Thymus (tissue), 11 donors: ENCODE results near the gene KLF15. TPM values are rescaled to one million over a fixed set of nuclear protein-coding genes. Genes with fewer than 3 reads are reported as not detected.

Source experiments
- DNase-seq, 9 donors: peaks; one replicate each; pipeline ENCODE4 v3.0.0-alpha.2; 2013; ENCODE audit warnings: low spot score in 9 of 9, low read depth in 6 of 9, missing footprints in 1 of 9
- H3K27ac ChIP-seq, 2 donors: one replicate each; pipeline ENCODE4 v1.5.1; 2013; ENCODE audit warnings: control low read depth in 1 of 2, low read depth in 1 of 2, low read length in 1 of 2, mild to moderate bottlenecking in 1 of 2, moderate library complexity in 1 of 2
- H3K27me3 ChIP-seq, 2 donors: one replicate each; pipeline ENCODE4 v1.5.1; 2013; ENCODE audit warnings: low read length in 1 of 2; ENCODE audit not compliant: control insufficient read depth in 2 of 2, insufficient read depth in 1 of 2
- H3K36me3 ChIP-seq, 2 donors: one replicate each; pipeline ENCODE4 v1.5.1; 2013; ENCODE audit warnings: low read length in 1 of 2, mild to moderate bottlenecking in 1 of 2, moderate library complexity in 1 of 2; ENCODE audit not compliant: control insufficient read depth in 2 of 2, insufficient read depth in 2 of 2
- H3K4me1 ChIP-seq, 2 donors: one replicate each; pipeline ENCODE4 v1.5.1; 2013; ENCODE audit warnings: low read length in 2 of 2; ENCODE audit not compliant: control insufficient read depth in 2 of 2, insufficient read depth in 2 of 2
- H3K4me3 ChIP-seq, 2 donors: one replicate each; pipeline ENCODE4 v1.5.1; 2013; ENCODE audit warnings: low read length in 2 of 2, control low read depth in 1 of 2, mild to moderate bottlenecking in 1 of 2
- H3K9me3 ChIP-seq, 2 donors: one replicate each; pipeline ENCODE4 v1.5.1; 2013; ENCODE audit warnings: low read length in 1 of 2, mild to moderate bottlenecking in 1 of 2; ENCODE audit not compliant: control insufficient read depth in 2 of 2, insufficient read depth in 1 of 2
- WGBS: extraction: QIAGEN DNeasy Blood & Tissue Kit; methylation state at CpG from one replicate; pipeline ENCODE4 v1.1.7; 2013; 5-methylcytosine and 5-hydroxymethylcytosine counted together
- polyA plus RNA-seq: library from polyadenylated mRNA; stranded (reverse); fragments of 200-250 nt; gene quantifications from one replicate; pipeline ENCODE4 v1.2.3, GENCODE V29; 2013
- total RNA-seq: library from RNA; stranded (reverse); fragments of 120-200 nt; gene quantifications from one replicate; pipeline ENCODE4 v1.2.4, GENCODE V29; 2013
- donor health status: healthy.

The KLF15 gene
- total and polyA plus RNA-seq, 2 donors = 0.28 to 7.6 TPM

GRCh38 chr3:126373682-126374601 lies 16.7 kb upstream of the KLF15 start:
- no peaks in the 10 kb centered on the region for H3K9me3 ChIP-seq
- no peak overlapping the region for H3K4me3 ChIP-seq
- no peak for DNase-seq
- H3K27me3 ChIP-seq = peaks cover 0 to 2% of the 10 kb centered on the region in 2 donors
- 94% methylated on average over 21 of the region's 21 CpGs for WGBS
- H3K4me1 ChIP-seq = no peaks in the 10 kb centered on the region
- H3K27ac ChIP-seq = no peak overlapping the region
- no peaks in the 10 kb centered on the region for H3K36me3 ChIP-seq

- H3K27me3 ChIP-seq = no peaks in the 10 kb centered on the region
- no peak overlapping the region for H3K27ac ChIP-seq
- H3K4me3 ChIP-seq = no peak overlapping the region
- no peak for DNase-seq
- no peaks in the 10 kb centered on the region for H3K9me3 ChIP-seq
- no peaks in the 10 kb centered on the region for H3K36me3 ChIP-seq
- WGBS = 95% methylated on average over 4 of the region's 4 CpGs
- H3K4me1 ChIP-seq = no peaks in the 10 kb centered on the region
Observed at GRCh38 chr3:126373146-126373613, 16.0 kb upstream of the KLF15 start.

- 91% methylated on average over 12 of the region's 12 CpGs for WGBS
- DNase-seq = no peak
- no peaks in the 10 kb centered on the region for H3K36me3 ChIP-seq
Observed at GRCh38 chr3:126372413-126373145, 15.4 kb upstream of the KLF15 start.

GRCh38 chr3:126371096-126371705 lies 14.0 kb upstream of the KLF15 start:
- no peak for DNase-seq
- H3K27me3 ChIP-seq = no peaks in the 10 kb centered on the region
- H3K4me1 ChIP-seq = no peaks in the 10 kb centered on the region
- H3K9me3 ChIP-seq = no peaks in the 10 kb centered on the region
- H3K36me3 ChIP-seq = no peaks in the 10 kb centered on the region
- 95% methylated on average over 22 of the region's 22 CpGs for WGBS
- H3K27ac ChIP-seq = no peak overlapping the region
- no peak overlapping the region for H3K4me3 ChIP-seq

More at GRCh38 chr3:126372413-126373145, 15.4 kb upstream of the KLF15 start:
- no peak overlapping the region for H3K4me3 ChIP-seq
- no peaks in the 10 kb centered on the region for H3K27me3 ChIP-seq
- no peaks in the 10 kb centered on the region for H3K4me1 ChIP-seq
- H3K9me3 ChIP-seq = no peaks in the 10 kb centered on the region
- no peak overlapping the region for H3K27ac ChIP-seq

- 90% methylated on average over 7 of the region's 7 CpGs for WGBS
- no peak for DNase-seq
- H3K9me3 ChIP-seq = no peaks in the 10 kb centered on the region
- H3K4me3 ChIP-seq = no peak overlapping the region
- H3K27me3 ChIP-seq = no peaks in the 10 kb centered on the region
- H3K36me3 ChIP-seq = no peaks in the 10 kb centered on the region
- H3K4me1 ChIP-seq = no peaks in the 10 kb centered on the region
- H3K27ac ChIP-seq = no peak overlapping the region
Observed at GRCh38 chr3:126370606-126371005, 13.4 kb upstream of the KLF15 start.

GRCh38 chr3:126370055-126370454 lies 12.8 kb upstream of the KLF15 start:
- H3K4me1 ChIP-seq = no peaks in the 10 kb centered on the region
- no peaks in the 10 kb centered on the region for H3K27me3 ChIP-seq
- no peak for DNase-seq
- WGBS = 65% methylated on average over 4 of the region's 4 CpGs
- H3K36me3 ChIP-seq = no peaks in the 10 kb centered on the region
- H3K9me3 ChIP-seq = no peaks in the 10 kb centered on the region
- no peak overlapping the region for H3K27ac ChIP-seq
- no peak overlapping the region for H3K4me3 ChIP-seq

GRCh38 chr3:126369490-126369889 lies 12.3 kb upstream of the KLF15 start:
- Histone ChIP-seq H3K4me3 (no peak overlapping the region), H3K36me3 (no peaks in the 10 kb centered on the region), H3K27ac (no peak overlapping the region), H3K27me3 (no peaks in the 10 kb centered on the region), H3K4me1 (no peaks in the 10 kb centered on the region), H3K9me3 (no peaks in the 10 kb centered on the region)
- 94% methylated on average over 2 of the region's 2 CpGs for WGBS
- DNase-seq = no peak

- no peak for DNase-seq
- WGBS = 97% methylated on average over 6 of the region's 6 CpGs
Observed at GRCh38 chr3:126367316-126367805, 10.2 kb upstream of the KLF15 start.

More at GRCh38 chr3:126367316-126367805, 10.2 kb upstream of the KLF15 start:
- no peak overlapping the region for H3K27ac ChIP-seq
- no peaks in the 10 kb centered on the region for H3K4me1 ChIP-seq
- no peaks in the 10 kb centered on the region for H3K9me3 ChIP-seq
- peaks cover 0 to 6% of the 10 kb centered on the region in 2 donors for H3K27me3 ChIP-seq
- no peaks in the 10 kb centered on the region for H3K36me3 ChIP-seq
- H3K4me3 ChIP-seq = no peak overlapping the region
